Adrenal gland (tissue), 12 donors: ENCODE measurements around the gene LARP1. TPM values are rescaled to one million over a fixed set of nuclear protein-coding genes. Genes with fewer than 3 reads are reported as not detected.

Experiments
- DNase-seq, 7 donors: peaks; one replicate each; pipeline ENCODE4 v3.0.0-alpha.2; 2019 to 2020
- H3K27ac ChIP-seq, 5 donors: fragments of 200-600 bp; sonication (generic) in 4 of 5; 1 replicate in 3 of 5; 2 replicates in 2 of 5; pipeline versions ENCODE4 v1.5.1 to v1.8.0; 2016 to 2020; ENCODE audit warnings: mild to moderate bottlenecking in 1 of 5
- H3K27me3 ChIP-seq: fragments of 200-600 bp; 2 replicates; pipeline ENCODE4 v1.8.0; 2021
- H3K36me3 ChIP-seq, 2 donors: fragments of 200-600 bp; replicated peaks in 1 of 2; 1 replicate in 1 of 2; 2 replicates in 1 of 2; pipeline versions ENCODE4 v1.5.1 to v1.8.0; 2018 to 2022
- H3K4me1 ChIP-seq, 2 donors: fragments of 200-600 bp; replicated peaks in 1 of 2; 1 replicate in 1 of 2; 2 replicates in 1 of 2; pipeline versions ENCODE4 v1.5.1 to v1.8.0; 2018 to 2021
- H3K4me3 ChIP-seq, 4 donors: fragments of 200-600 bp; sonication (generic) in 3 of 4; one replicate each; pipeline ENCODE4 v1.5.1; 2016 to 2018
- H3K9me3 ChIP-seq, 3 donors: fragments of 200-600 bp; sonication (generic) in 1 of 3; replicated peaks in 1 of 3; 1 replicate in 2 of 3; 2 replicates in 1 of 3; pipeline versions ENCODE4 v1.5.1 to v1.8.0; 2016 to 2021
- CTCF ChIP-seq, 6 experiments: fragments of 450-650 bp in 4 of 6; fragments of 200-600 bp in 2 of 6; sonication (generic) in 1 of 6; IDR thresholded peaks; 1 replicate in 5 of 6; 2 replicates in 1 of 6; pipeline versions ENCODE4 v1.5.1 to v1.8.0; 2016 to 2021; ENCODE audit warnings: antibody characterized with exemption in 6 of 6, mild to moderate bottlenecking in 2 of 6, moderate library complexity in 1 of 6
- POLR2A ChIP-seq, 2 donors: fragments of 450-650 bp; IDR thresholded peaks; one replicate each; pipeline ENCODE4 v1.6.1; 2017; ENCODE audit warnings: antibody characterized with exemption in 2 of 2, mild to moderate bottlenecking in 2 of 2, moderate library complexity in 1 of 2
- WGBS, 4 donors: extraction: QIAGEN DNeasy Blood & Tissue Kit in 2 of 4; methylation state at CpG; one replicate each; pipeline versions ENCODE4 v1.1.5 to v1.1.7; 2013 to 2017; 5-methylcytosine and 5-hydroxymethylcytosine counted together
- intact Hi-C, 2 donors: fragments of 100-400 bp; cut with DNase I; formaldehyde crosslinking; loops; one replicate each; pipeline versions ENCODE4 v1.14.1 to v1.15.0; 2022 to 2023
- polyA plus RNA-seq, 3 donors: library from polyadenylated mRNA; stranded (reverse); fragments of 200-250 nt in 2 of 3; fragments of 350-450 nt in 1 of 3; fragmentation: Illumina TruSeq in 1 of 3; extraction: RNeasy Lipid Tissue Mini Kit (QIAGEN cat#74804) in 1 of 3; gene quantifications; one replicate each; pipeline ENCODE4 v1.2.3, GENCODE V29; 2013 to 2014
- total RNA-seq, 9 donors: library from RNA; depleted of rRNA in 4 of 9; stranded (reverse); fragments of >200 nt in 4 of 9; fragments of 120-200 nt in 1 of 9; fragmentation: NEBNext Ultra II Directional in 1 of 9; extraction: Animal tissue kit (Norgen Biotek cat#: 25700) in 1 of 9; gene quantifications; one replicate each; pipeline versions ENCODE4 v1.1.0 to v1.2.4, GENCODE V29; 2013 to 2023
- donor health status: healthy with polysubstance abuse.
- donor health status: Bipolar disorder and iron deficiency.
- donor health status: DM: yes; HTN: yes; CAD: no.
- donor health status: DM: no; HTN: no; CAD: no.
- donor health status: DM: no; HTN: no; CAD: no.
- donor health status: DM: yes; HTN: yes; CAD: no.

Gene LARP1
- total and polyA plus RNA-seq, 12 donors, result 30.5 to 209 (median 126) TPM

GRCh38 chr5:154765396-154765925, 10.3 kb downstream of the LARP1 start:
- Histone ChIP-seq H3K4me3 (no peak overlapping the region), H3K27ac (peak overlapping the region in 1 of 5 donors; percentile 12), H3K36me3 (no peaks in the 10 kb centered on the region), H3K9me3 (no peaks in the 10 kb centered on the region), H3K27me3 (no peaks in the 10 kb centered on the region), H3K4me1 (peaks cover 45 to 87% of the 10 kb centered on the region in 2 donors)
- TF ChIP-seq CTCF (IDR thresholded peaks at IDR 0.05) (no peak), POLR2A (IDR thresholded peaks at IDR 0.05) (no peak)
- no peak for DNase-seq
- WGBS, 4 donors, result 80 to 87% (median 84%) methylated on average over 10 of the region's 10 CpGs
- intact Hi-C loops, result no loop called here

- Histone ChIP-seq H3K4me1 (peaks cover 47 to 87% of the 10 kb centered on the region in 2 donors), H3K27ac (no peak overlapping the region), H3K4me3 (no peak overlapping the region), H3K27me3 (no peaks in the 10 kb centered on the region), H3K36me3 (no peaks in the 10 kb centered on the region), H3K9me3 (no peaks in the 10 kb centered on the region)
- 75 to 100% (median 85%) methylated on average over 2 to 3 of the region's 3 CpGs for WGBS, 4 donors
- intact Hi-C loops, result no loop called here
- DNase-seq, result no peak
- TF ChIP-seq POLR2A (IDR thresholded peaks at IDR 0.05), result no peak
- TF ChIP-seq CTCF (IDR thresholded peaks at IDR 0.05), result no peak
These were observed 11.5 kb downstream of the LARP1 start for GRCh38 chr5:154766558-154767281.

GRCh38 chr5:154767576-154767975, 12.4 kb downstream of the LARP1 start:
- H3K4me1 ChIP-seq, result peaks cover 45 to 87% of the 10 kb centered on the region in 2 donors
- H3K4me3 ChIP-seq, result no peak overlapping the region

GRCh38 chr5:154768207-154768606, 13.0 kb downstream of the LARP1 start:
- H3K27ac ChIP-seq, result no peak overlapping the region
- 86 to 98% (median 96%) methylated on average over 2 of the region's 2 CpGs for WGBS, 4 donors
- no peaks in the 10 kb centered on the region for H3K27me3 ChIP-seq
- no peak for DNase-seq
- H3K4me3 ChIP-seq, result no peak overlapping the region
- H3K9me3 ChIP-seq, result no peaks in the 10 kb centered on the region
- no peak for TF ChIP-seq POLR2A (IDR thresholded peaks at IDR 0.05)
- TF ChIP-seq CTCF (IDR thresholded peaks at IDR 0.05), result no peak
- peaks cover 41 to 82% of the 10 kb centered on the region in 2 donors for H3K4me1 ChIP-seq
- intact Hi-C loops, result no loop called here
- H3K36me3 ChIP-seq, result no peaks in the 10 kb centered on the region

More at GRCh38 chr5:154767576-154767975, 12.4 kb downstream of the LARP1 start:
- DNase-seq, result no peak
- no peak for TF ChIP-seq POLR2A (IDR thresholded peaks at IDR 0.05)
- no peak for TF ChIP-seq CTCF (IDR thresholded peaks at IDR 0.05)
- no peaks in the 10 kb centered on the region for H3K9me3 ChIP-seq
- intact Hi-C loops, result no loop called here
- no peaks in the 10 kb centered on the region for H3K36me3 ChIP-seq
- H3K27ac ChIP-seq, result no peak overlapping the region
- WGBS, 4 donors, result 57 to 69% (median 64%) methylated on average over 2 of the region's 2 CpGs
- no peaks in the 10 kb centered on the region for H3K27me3 ChIP-seq
